ENCODE results near the gene NPAS4.
"Not testable (repeated sequence)": the region's sequence is repeated elsewhere in the genome, so short reads cannot be mapped to it uniquely, and the experiment has no call there.

The NPAS4 gene

GRCh38 chr11:66418168-66418985 is 2.5 kb upstream of the NPAS4 start:
- peak; percentile 90 for DNase-seq (ENCODE audit: low read depth)

- no peak for DNase-seq (ENCODE audit: low read depth)
These were observed 1.9 kb upstream of the NPAS4 start for GRCh38 chr11:66418986-66419308.

- DNase-seq (ENCODE audit: low read depth): no peak
These were observed 1.0 kb upstream of the NPAS4 start for GRCh38 chr11:66419825-66420224.

GRCh38 chr11:66421492-66422205 is 814 bp downstream of the NPAS4 start:
- peak; percentile 81 for DNase-seq (ENCODE audit: low read depth)

- DNase-seq (ENCODE audit: low read depth): no peak
These were observed 5.5 kb downstream of the NPAS4 start for GRCh38 chr11:66426314-66426713.

GRCh38 chr11:66428933-66429332 is 8.1 kb downstream of the NPAS4 start:
- DNase-seq (ENCODE audit: low read depth): no peak

- DNase-seq (ENCODE audit: low read depth): peak; percentile 56
These were observed 9.3 kb downstream of the NPAS4 start for GRCh38 chr11:66429983-66430602.

- not testable (repeated sequence) for DNase-seq (ENCODE audit: low read depth)
These were observed 10.5 kb downstream of the NPAS4 start for GRCh38 chr11:66431287-66431686.

GRCh38 chr11:66431871-66432329 is 11.1 kb downstream of the NPAS4 start:
- DNase-seq (ENCODE audit: low read depth): not testable (repeated sequence)

- no peak for DNase-seq (ENCODE audit: low read depth)
These were observed 11.8 kb downstream of the NPAS4 start for GRCh38 chr11:66432597-66432996.

- DNase-seq (ENCODE audit: low read depth): no peak
These were observed 17.2 kb downstream of the NPAS4 start for GRCh38 chr11:66437979-66438503.

GRCh38 chr11:66438504-66439466 is 17.9 kb downstream of the NPAS4 start, which contains the start of gene MRPL11:
TSS of gene MRPL11 (minus strand) at chr11:66438848. CDS start at chr11:66438754, 94 bp downstream.
- DNase-seq (ENCODE audit: low read depth): peak; percentile 92

- not testable (repeated sequence) for DNase-seq (ENCODE audit: low read depth)
These were observed 19.5 kb downstream of the NPAS4 start for GRCh38 chr11:66440101-66440939.

- not testable (repeated sequence) for DNase-seq (ENCODE audit: low read depth)
These were observed 20.1 kb downstream of the NPAS4 start for GRCh38 chr11:66440940-66441282.

GRCh38 chr11:66443602-66444001 is 22.8 kb downstream of the NPAS4 start:
- peak; percentile 87 for DNase-seq (ENCODE audit: low read depth)

- no peak for DNase-seq (ENCODE audit: low read depth)
These were observed 26.2 kb downstream of the NPAS4 start for GRCh38 chr11:66447012-66447411.

GRCh38 chr11:66448523-66448922 is 27.7 kb downstream of the NPAS4 start:
- no peak for DNase-seq (ENCODE audit: low read depth)

- DNase-seq (ENCODE audit: low read depth): no peak
These were observed 29.7 kb downstream of the NPAS4 start for GRCh38 chr11:66450560-66450959.

- no peak for DNase-seq (ENCODE audit: low read depth)
These were observed 30.8 kb downstream of the NPAS4 start for GRCh38 chr11:66451663-66452062.

GRCh38 chr11:66454247-66454646 is 33.4 kb downstream of the NPAS4 start:
- DNase-seq (ENCODE audit: low read depth): peak; percentile 29

- no peak for DNase-seq (ENCODE audit: low read depth)
These were observed 34.0 kb downstream of the NPAS4 start for GRCh38 chr11:66454828-66455227.
